OCI-LY1 (cell line): ENCODE measurements around the gene KLHL20.
"Not testable (repeated sequence)": the region's sequence is repeated elsewhere in the genome, so short reads cannot be mapped to it uniquely, and the experiment has no call there.

ENCODE experiments used
- H2AFZ ChIP-seq: fragments of 200-600 bp; sonication (generic), shearing (Covaris generic); 2 replicates; pipeline ENCODE4 v1.6.0; 2014; ENCODE audit warnings: antibody characterized with exemption, mild to moderate bottlenecking, low read length
- H3F3A ChIP-seq: fragments of 200-600 bp; sonication (generic), shearing (Covaris generic); 2 replicates; pipeline ENCODE4 v1.6.0; 2014; ENCODE audit warnings: mild to moderate bottlenecking, antibody characterized with exemption, low read length, moderate library complexity; ENCODE audit not compliant: insufficient read depth
- H3K27ac ChIP-seq: fragments of 200-600 bp; sonication (generic); 2 replicates; pipeline ENCODE4 v1.5.1; 2014; ENCODE audit warnings: low read length, mixed run types, mild to moderate bottlenecking, low read depth; ENCODE audit not compliant: poor library complexity, severe bottlenecking
- H3K27me3 ChIP-seq: fragments of 200-600 bp; sonication (generic); 2 replicates; pipeline ENCODE4 v1.6.0; 2014; ENCODE audit warnings: antibody characterized with exemption, mild to moderate bottlenecking, low read length, moderate library complexity; ENCODE audit not compliant: insufficient read depth
- H3K36me3 ChIP-seq: fragments of 200-600 bp; sonication (generic); 2 replicates; pipeline ENCODE4 v1.6.1; 2014; ENCODE audit warnings: mild to moderate bottlenecking, antibody characterized with exemption, low read length, moderate library complexity, mixed read lengths; ENCODE audit not compliant: insufficient read depth
- H3K4me1 ChIP-seq: fragments of 200-600 bp; sonication (generic); 2 replicates; pipeline ENCODE4 v1.5.1; 2014; ENCODE audit warnings: mild to moderate bottlenecking, low read length, moderate library complexity; ENCODE audit not compliant: insufficient read depth, severe bottlenecking
- H3K4me2 ChIP-seq: fragments of 200-600 bp; sonication (generic), shearing (Covaris generic); 2 replicates; pipeline ENCODE4 v1.6.1; 2014; ENCODE audit warnings: low read length
- H3K4me3 ChIP-seq: fragments of 200-600 bp; sonication (generic); 2 replicates; pipeline ENCODE4 v1.5.1; 2014; ENCODE audit warnings: low read length, low read depth, mild to moderate bottlenecking, mixed read lengths; ENCODE audit not compliant: poor library complexity, severe bottlenecking
- H3K79me2 ChIP-seq: fragments of 200-600 bp; shearing (Covaris generic); 2 replicates; pipeline ENCODE4 v1.6.1; 2016; ENCODE audit warnings: mixed run types, low read length, mixed read lengths; ENCODE audit not compliant: insufficient read depth
- H3K9ac ChIP-seq: fragments of 200-600 bp; sonication (generic), shearing (Covaris generic); 2 replicates; pipeline ENCODE4 v1.6.1; 2014; ENCODE audit warnings: mild to moderate bottlenecking, low read length, mixed read lengths
- H3K9me2 ChIP-seq: fragments of 200-600 bp; sonication (generic), shearing (Covaris generic); 2 replicates; pipeline ENCODE4 v1.6.1; 2014; ENCODE audit warnings: low read depth, mild to moderate bottlenecking, low read length, mixed read lengths
- H3K9me3 ChIP-seq: fragments of 200-600 bp; shearing (Covaris generic); 2 replicates; pipeline ENCODE4 v1.6.1; 2014; ENCODE audit warnings: low read length, mixed read lengths
- H4K20me1 ChIP-seq: fragments of 200-600 bp; sonication (generic), shearing (Covaris generic); 2 replicates; pipeline ENCODE4 v1.6.0; 2016; ENCODE audit warnings: mild to moderate bottlenecking, low read length; ENCODE audit not compliant: insufficient read depth
- EZH2 ChIP-seq: fragments of 200-600 bp; sonication (generic), shearing (Covaris generic); IDR thresholded peaks from 2 replicates; pipeline ENCODE4 v1.8.0; 2017; ENCODE audit warnings: borderline replicate concordance, mixed run types, mild to moderate bottlenecking, antibody characterized with exemption, low read length, moderate library complexity, mixed read lengths
- TF ChIP-seq, protein P1 (sequence below): fragments of 200-600 bp; sonication (generic), shearing (Covaris generic); IDR thresholded peaks from 2 replicates; pipeline ENCODE4 v1.5.1; 2017; ENCODE audit warnings: mild to moderate bottlenecking, antibody characterized with exemption, low read length, moderate library complexity, mixed read lengths

Gene KLHL20, protein sequence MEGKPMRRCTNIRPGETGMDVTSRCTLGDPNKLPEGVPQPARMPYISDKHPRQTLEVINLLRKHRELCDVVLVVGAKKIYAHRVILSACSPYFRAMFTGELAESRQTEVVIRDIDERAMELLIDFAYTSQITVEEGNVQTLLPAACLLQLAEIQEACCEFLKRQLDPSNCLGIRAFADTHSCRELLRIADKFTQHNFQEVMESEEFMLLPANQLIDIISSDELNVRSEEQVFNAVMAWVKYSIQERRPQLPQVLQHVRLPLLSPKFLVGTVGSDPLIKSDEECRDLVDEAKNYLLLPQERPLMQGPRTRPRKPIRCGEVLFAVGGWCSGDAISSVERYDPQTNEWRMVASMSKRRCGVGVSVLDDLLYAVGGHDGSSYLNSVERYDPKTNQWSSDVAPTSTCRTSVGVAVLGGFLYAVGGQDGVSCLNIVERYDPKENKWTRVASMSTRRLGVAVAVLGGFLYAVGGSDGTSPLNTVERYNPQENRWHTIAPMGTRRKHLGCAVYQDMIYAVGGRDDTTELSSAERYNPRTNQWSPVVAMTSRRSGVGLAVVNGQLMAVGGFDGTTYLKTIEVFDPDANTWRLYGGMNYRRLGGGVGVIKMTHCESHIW

GRCh38 chr1:173714759-173715537 is at the start of gene KLHL20:
KLHL20 (plus strand) TSS chr1:173714981; CDS start chr1:173716044, 1,063 bp downstream.
- Histone ChIP-seq H3K4me1 (peaks cover 22% of the 10 kb centered on the region), H3F3A (no peaks in the 10 kb centered on the region), H3K4me2 (peak within 1 kb of the TSS; percentile 78), H3K9me2 (no peaks in the 10 kb centered on the region), H3K36me3 (no peaks in the 10 kb centered on the region), H2AFZ (peak within 1 kb of the TSS; percentile 99), H3K9me3 (no peaks in the 10 kb centered on the region), H3K27ac (peak within 1 kb of the TSS; percentile 46), H4K20me1 (no peaks in the 10 kb centered on the region), H3K4me3 (peak within 1 kb of the TSS; percentile 81), H3K79me2 (peaks cover 22% of the 10 kb centered on the region), H3K27me3 (0 out of 2 replicates have a peak, but pooled peaks cover 4% of the 10 kb centered on the region), H3K9ac (peak within 1 kb of the TSS; percentile 73)
- TF ChIP-seq, protein P1, sequence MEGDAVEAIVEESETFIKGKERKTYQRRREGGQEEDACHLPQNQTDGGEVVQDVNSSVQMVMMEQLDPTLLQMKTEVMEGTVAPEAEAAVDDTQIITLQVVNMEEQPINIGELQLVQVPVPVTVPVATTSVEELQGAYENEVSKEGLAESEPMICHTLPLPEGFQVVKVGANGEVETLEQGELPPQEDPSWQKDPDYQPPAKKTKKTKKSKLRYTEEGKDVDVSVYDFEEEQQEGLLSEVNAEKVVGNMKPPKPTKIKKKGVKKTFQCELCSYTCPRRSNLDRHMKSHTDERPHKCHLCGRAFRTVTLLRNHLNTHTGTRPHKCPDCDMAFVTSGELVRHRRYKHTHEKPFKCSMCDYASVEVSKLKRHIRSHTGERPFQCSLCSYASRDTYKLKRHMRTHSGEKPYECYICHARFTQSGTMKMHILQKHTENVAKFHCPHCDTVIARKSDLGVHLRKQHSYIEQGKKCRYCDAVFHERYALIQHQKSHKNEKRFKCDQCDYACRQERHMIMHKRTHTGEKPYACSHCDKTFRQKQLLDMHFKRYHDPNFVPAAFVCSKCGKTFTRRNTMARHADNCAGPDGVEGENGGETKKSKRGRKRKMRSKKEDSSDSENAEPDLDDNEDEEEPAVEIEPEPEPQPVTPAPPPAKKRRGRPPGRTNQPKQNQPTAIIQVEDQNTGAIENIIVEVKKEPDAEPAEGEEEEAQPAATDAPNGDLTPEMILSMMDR, result peak; percentile 15; the same call in 1 of the 2 replicates
- no peak for TF ChIP-seq EZH2

- Histone ChIP-seq H3K9me2 (no peaks in the 10 kb centered on the region), H3K9ac (no peak overlapping the region), H3K27ac (no peak overlapping the region), H3F3A (no peaks in the 10 kb centered on the region), H2AFZ (no peak overlapping the region), H3K9me3 (no peaks in the 10 kb centered on the region), H3K4me3 (no peak overlapping the region), H4K20me1 (no peaks in the 10 kb centered on the region), H3K36me3 (no peaks in the 10 kb centered on the region), H3K4me1 (peaks cover 7% of the 10 kb centered on the region), H3K79me2 (no peaks in the 10 kb centered on the region), H3K27me3 (no peaks in the 10 kb centered on the region), H3K4me2 (no peak overlapping the region)
- TF ChIP-seq EZH2, result no peak
- TF ChIP-seq, protein P1, result no peak
Observed at GRCh38 chr1:173666646-173667045, 48.1 kb upstream of the KLHL20 start.

DNA sequence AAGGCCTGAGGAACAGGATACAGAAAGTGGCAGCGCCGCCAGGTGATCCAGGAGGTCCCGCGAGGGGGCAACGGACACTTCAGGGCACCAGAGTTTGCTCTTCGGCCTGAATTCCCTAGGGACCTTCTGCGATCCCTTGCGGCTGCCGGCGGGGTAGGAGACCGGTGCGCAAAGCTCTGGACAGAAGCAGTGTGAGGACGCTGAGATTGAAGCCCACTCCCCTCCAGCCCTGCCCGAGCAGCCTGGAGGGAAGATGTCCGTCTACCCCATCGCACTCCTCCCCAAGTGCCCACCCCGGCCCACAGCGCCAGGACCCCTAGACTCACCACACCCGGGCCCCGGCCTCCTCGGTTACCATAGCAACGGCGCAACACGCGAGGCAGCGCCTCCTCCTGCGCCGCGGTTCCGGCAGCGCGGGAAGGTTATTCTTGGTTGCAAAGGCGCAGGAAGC is 45.3 kb upstream of the KLHL20 start, which contains the start of gene ANKRD45:
TSS of gene ANKRD45 (minus strand) at position 361 of the 451 bp plus-strand sequence. CDS start 10,433 bp downstream, outside the sequence.
- H3K79me2 ChIP-seq, result no peaks in the 10 kb centered on the region
- no peak within 1 kb of the TSS for H2AFZ ChIP-seq
- H3K9me2 ChIP-seq, result no peaks in the 10 kb centered on the region
- no peak within 1 kb of the TSS for H3K27ac ChIP-seq
- H3K36me3 ChIP-seq, result no peaks in the 10 kb centered on the region
- no peaks in the 10 kb centered on the region for H4K20me1 ChIP-seq
- no peak within 1 kb of the TSS for H3K9ac ChIP-seq
- no peak within 1 kb of the TSS for H3K4me3 ChIP-seq
- no peaks in the 10 kb centered on the region for H3F3A ChIP-seq
- TF ChIP-seq EZH2, result no peak
- TF ChIP-seq, protein P1, result no peak
- H3K4me2 ChIP-seq, result peak within 1 kb of the TSS; percentile 50; the same call in 1 of the 2 replicates
- peaks cover 7% of the 10 kb centered on the region for H3K4me1 ChIP-seq
- H3K9me3 ChIP-seq, result no peaks in the 10 kb centered on the region
- no peaks in the 10 kb centered on the region for H3K27me3 ChIP-seq

- not testable (repeated sequence) for H3K36me3 ChIP-seq, H3K4me1 ChIP-seq, H3K9ac ChIP-seq, H2AFZ ChIP-seq, H4K20me1 ChIP-seq, H3K9me2 ChIP-seq, H3K27me3 ChIP-seq, H3K9me3 ChIP-seq, H3K4me2 ChIP-seq, H3K27ac ChIP-seq, H3F3A ChIP-seq, H3K79me2 ChIP-seq, H3K4me3 ChIP-seq
Observed at GRCh38 chr1:173674496-173674895, 40.3 kb upstream of the KLHL20 start.
